ENCODE measurements around the gene MTX2. TPM values are rescaled to one million over a fixed set of nuclear protein-coding genes. Genes with fewer than 3 reads are reported as not detected.

MTX2 gene
- total and polyA plus RNA-seq, 10 of the 15 experiments (the other 5 are each of a cell fraction or from before 2014, with no cell fraction given), result 15.7 to 78.1 (median 55.0) TPM

DNA sequence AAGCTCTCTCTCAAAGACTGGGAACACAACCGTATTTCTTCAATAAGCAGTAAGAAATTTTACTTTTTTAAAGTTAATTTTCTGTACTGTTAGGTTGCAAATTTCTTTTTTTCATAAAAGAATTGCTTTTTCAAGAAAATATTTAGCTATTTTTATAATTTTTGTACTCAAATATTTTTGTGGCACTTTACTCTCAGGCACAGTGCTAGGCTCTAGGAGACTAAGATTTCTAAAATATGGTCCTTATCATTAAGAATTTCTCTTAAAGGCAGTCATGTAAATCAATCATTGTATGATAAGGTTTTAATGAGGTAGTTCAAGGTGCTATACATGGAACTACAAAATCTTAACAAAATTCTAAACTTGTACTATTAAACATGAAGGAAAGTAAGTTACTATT, 61.4 kb downstream of the MTX2 start:
- H2AFZ ChIP-seq (ENCODE audit: control insufficient read depth, low read depth, low read length), result no peak overlapping the region
- no peaks in the 10 kb centered on the region for H3K27me3 ChIP-seq (replicated peaks in 1 of 2; ENCODE audit: control insufficient read depth in 2 of 2, insufficient read depth in 2 of 2, low read length in 1 of 2)
- H3K4me1 ChIP-seq (ENCODE audit: control insufficient read depth, insufficient read depth, low read length), result no peaks in the 10 kb centered on the region
- ChIA-PET SMC1A (ENCODE audit: uncharacterized antibody, unreplicated experiment) (no interaction called here), POLR2A (interaction anchor here (0.6 to 1.0 kb wide), 2 partner anchors 8 to 36 kb away, joined by 4 to 9 read pairs; no protein-coding TSS in a partner anchor), RAD21 (ENCODE audit: unreplicated experiment) (no interaction called here), CTCF (interaction anchor here (0.7 kb wide), 1 partner anchor 13 kb away, joined by 3 read pairs; no protein-coding TSS in a partner anchor)
- DNase-seq (ENCODE audit: low read depth, low spot score) (no peak), ATAC-seq (no peak), FAIRE-seq (no peak)
- no peak overlapping the region for H3K4me3 ChIP-seq
- H3K27ac ChIP-seq (ENCODE audit: control insufficient read depth, insufficient read depth), result no peak overlapping the region
- no peak overlapping the region for H3K9ac ChIP-seq (ENCODE audit: control insufficient read depth, insufficient read depth, low read length)
- H4K20me1 ChIP-seq (ENCODE audit: control insufficient read depth, insufficient read depth), result no peaks in the 10 kb centered on the region
- no peaks in the 10 kb centered on the region for H3K9me3 ChIP-seq (replicated peaks; ENCODE audit: control insufficient read depth, insufficient read depth, low read length)
- 96% methylated on average over 1 of the region's 1 CpG for WGBS (ENCODE audit: insufficient coverage, insufficient replicate concordance, low lambda C conversion rate, missing lambda C conversion rate)
- TF ChIP-seq SMC3 (IDR thresholded peaks at IDR 0.05; ENCODE audit: borderline replicate concordance, low read length) (no peak), TBL1XR1 (IDR thresholded peaks at IDR 0.05; ENCODE audit: low read depth, low read length) (no peak), HDGF (IDR thresholded peaks at IDR 0.05) (no peak), MEF2B (IDR thresholded peaks at IDR 0.05; ENCODE audit: partially characterized antibody, poor library complexity, severe bottlenecking) (no peak)
- in situ Hi-C loops (cut with MboI) (no loop called here), intact Hi-C loops (cut with micrococcal nuclease; ENCODE audit: unreplicated experiment) (no loop called here)
- no TSS peak for BruUV-seq (replicated peaks)
- no peak overlapping the region for H3K4me2 ChIP-seq (ENCODE audit: control insufficient read depth, insufficient read depth)
- no peaks in the 10 kb centered on the region for H3K79me2 ChIP-seq (ENCODE audit: control insufficient read depth, insufficient read depth, low read length)
- peaks cover 0 to 6% of the 10 kb centered on the region in 2 experiments; a peak in 2 of 4 replicates for H3K36me3 ChIP-seq (ENCODE audit: control insufficient read depth in 2 of 2, insufficient read depth in 2 of 2, low read length in 1 of 2)

- ATAC-seq (no peak), DNase-seq (ENCODE audit: low read depth, low spot score) (no peak), FAIRE-seq (no peak)
- ChIA-PET POLR2A (no interaction called here), SMC1A (ENCODE audit: uncharacterized antibody, unreplicated experiment) (no interaction called here), RAD21 (ENCODE audit: unreplicated experiment) (no interaction called here), CTCF (no interaction called here)
- H2AFZ ChIP-seq (ENCODE audit: control insufficient read depth, low read depth, low read length), result no peak overlapping the region
- no peak overlapping the region for H3K27ac ChIP-seq (ENCODE audit: control insufficient read depth, insufficient read depth)
- H3K9ac ChIP-seq (ENCODE audit: control insufficient read depth, insufficient read depth, low read length), result no peak overlapping the region
- H3K4me3 ChIP-seq, result no peak overlapping the region
- WGBS (ENCODE audit: insufficient coverage, insufficient replicate concordance, low lambda C conversion rate, missing lambda C conversion rate), result 95% methylated on average over 1 of the region's 1 CpG
- no peaks in the 10 kb centered on the region for H4K20me1 ChIP-seq (ENCODE audit: control insufficient read depth, insufficient read depth)
- intact Hi-C loops (cut with micrococcal nuclease; ENCODE audit: unreplicated experiment) (no loop called here), in situ Hi-C loops (cut with MboI) (no loop called here)
- no peaks in the 10 kb centered on the region for H3K9me3 ChIP-seq (replicated peaks; ENCODE audit: control insufficient read depth, insufficient read depth, low read length)
- H3K27me3 ChIP-seq (replicated peaks in 1 of 2; ENCODE audit: control insufficient read depth in 2 of 2, insufficient read depth in 2 of 2, low read length in 1 of 2), result no peaks in the 10 kb centered on the region
- peaks cover 0 to 6% of the 10 kb centered on the region in 2 experiments; a peak in 2 of 4 replicates for H3K36me3 ChIP-seq (ENCODE audit: control insufficient read depth in 2 of 2, insufficient read depth in 2 of 2, low read length in 1 of 2)
- H3K79me2 ChIP-seq (ENCODE audit: control insufficient read depth, insufficient read depth, low read length), result no peaks in the 10 kb centered on the region
- no TSS peak for BruUV-seq (replicated peaks)
- no peak overlapping the region for H3K4me2 ChIP-seq (ENCODE audit: control insufficient read depth, insufficient read depth)
- H3K4me1 ChIP-seq (ENCODE audit: control insufficient read depth, insufficient read depth, low read length), result no peaks in the 10 kb centered on the region
- TF ChIP-seq, protein P1, sequence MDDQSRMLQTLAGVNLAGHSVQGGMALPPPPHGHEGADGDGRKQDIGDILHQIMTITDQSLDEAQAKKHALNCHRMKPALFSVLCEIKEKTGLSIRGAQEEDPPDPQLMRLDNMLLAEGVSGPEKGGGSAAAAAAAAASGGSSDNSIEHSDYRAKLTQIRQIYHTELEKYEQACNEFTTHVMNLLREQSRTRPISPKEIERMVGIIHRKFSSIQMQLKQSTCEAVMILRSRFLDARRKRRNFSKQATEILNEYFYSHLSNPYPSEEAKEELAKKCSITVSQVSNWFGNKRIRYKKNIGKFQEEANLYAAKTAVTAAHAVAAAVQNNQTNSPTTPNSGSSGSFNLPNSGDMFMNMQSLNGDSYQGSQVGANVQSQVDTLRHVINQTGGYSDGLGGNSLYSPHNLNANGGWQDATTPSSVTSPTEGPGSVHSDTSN (IDR thresholded peaks at IDR 0.05; ENCODE audit: insufficient replicate concordance, low read depth, low read length), result no peak
- TF ChIP-seq CREM (IDR thresholded peaks at IDR 0.05; ENCODE audit: low read depth) (no peak), PKNOX1 (IDR thresholded peaks at IDR 0.05) (no peak), STAT3 (IDR thresholded peaks at IDR 0.05; ENCODE audit: low read depth, low read length) (no peak), CEBPZ (IDR thresholded peaks at IDR 0.05; ENCODE audit: low read depth, low read length) (no peak), BHLHE40 (IDR thresholded peaks at IDR 0.05; ENCODE audit: borderline replicate concordance in 1 of 2, low read depth in 2 of 2, low read length in 1 of 2) (no peak), SMAD1 (IDR thresholded peaks at IDR 0.05; ENCODE audit: low read depth, partially characterized antibody) (no peak), JUNB (IDR thresholded peaks at IDR 0.05) (no peak), NRF1 (conservative IDR thresholded peaks at IDR 0.05; ENCODE audit: low read depth, low read length) (no peak)
Observed at GRCh38 chr2:176331646-176332045, 62.4 kb downstream of the MTX2 start.
